ENCODE measurements around the gene C1QTNF6. TPM values are rescaled to one million over a fixed set of nuclear protein-coding genes. Genes with fewer than 3 reads are reported as not detected.

The C1QTNF6 gene
- total RNA-seq, 1 donor from 2014 or later, result 6.0 TPM

DNA sequence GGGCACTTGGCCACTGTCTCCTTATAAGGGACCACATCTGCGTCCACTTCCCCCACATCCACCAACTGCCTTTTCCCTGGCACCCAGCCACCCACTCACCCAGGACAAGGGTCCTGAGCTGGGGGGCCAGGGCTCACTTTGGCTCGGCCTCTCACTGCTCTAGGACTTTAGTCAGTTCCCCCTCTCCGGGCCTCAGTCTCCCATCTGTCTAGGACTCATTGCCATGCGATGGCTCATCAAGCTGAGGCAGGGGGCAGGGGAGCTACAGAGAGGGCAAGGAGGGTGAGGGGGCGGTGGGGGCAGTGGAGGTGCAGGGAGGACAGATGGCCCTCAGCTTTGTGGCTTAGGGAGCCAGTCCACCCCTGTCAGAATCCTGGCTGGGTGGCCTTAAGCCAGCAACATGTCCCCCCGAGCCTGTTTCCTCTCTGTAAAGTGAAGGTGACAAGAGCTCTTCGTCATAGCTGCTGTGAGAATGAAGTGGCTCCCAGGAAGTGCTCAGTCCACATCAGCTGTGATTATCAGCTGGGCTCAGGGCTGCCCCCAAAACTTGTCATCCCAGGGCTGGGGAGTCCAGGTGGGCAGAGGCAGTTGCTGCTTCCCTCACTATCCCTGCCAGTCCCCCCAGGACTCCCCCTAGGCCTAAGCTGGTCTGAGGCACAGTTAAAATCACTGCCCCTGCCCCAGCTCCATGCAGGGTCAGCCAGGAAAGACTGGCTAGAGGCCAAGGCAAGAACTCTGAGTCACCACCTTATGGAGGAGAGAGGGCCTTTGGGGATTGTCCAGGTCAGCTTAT, 41.2 kb upstream of the C1QTNF6 start:
- peak; percentile 81 for DNase-seq (ENCODE audit: low read depth)

DNA sequence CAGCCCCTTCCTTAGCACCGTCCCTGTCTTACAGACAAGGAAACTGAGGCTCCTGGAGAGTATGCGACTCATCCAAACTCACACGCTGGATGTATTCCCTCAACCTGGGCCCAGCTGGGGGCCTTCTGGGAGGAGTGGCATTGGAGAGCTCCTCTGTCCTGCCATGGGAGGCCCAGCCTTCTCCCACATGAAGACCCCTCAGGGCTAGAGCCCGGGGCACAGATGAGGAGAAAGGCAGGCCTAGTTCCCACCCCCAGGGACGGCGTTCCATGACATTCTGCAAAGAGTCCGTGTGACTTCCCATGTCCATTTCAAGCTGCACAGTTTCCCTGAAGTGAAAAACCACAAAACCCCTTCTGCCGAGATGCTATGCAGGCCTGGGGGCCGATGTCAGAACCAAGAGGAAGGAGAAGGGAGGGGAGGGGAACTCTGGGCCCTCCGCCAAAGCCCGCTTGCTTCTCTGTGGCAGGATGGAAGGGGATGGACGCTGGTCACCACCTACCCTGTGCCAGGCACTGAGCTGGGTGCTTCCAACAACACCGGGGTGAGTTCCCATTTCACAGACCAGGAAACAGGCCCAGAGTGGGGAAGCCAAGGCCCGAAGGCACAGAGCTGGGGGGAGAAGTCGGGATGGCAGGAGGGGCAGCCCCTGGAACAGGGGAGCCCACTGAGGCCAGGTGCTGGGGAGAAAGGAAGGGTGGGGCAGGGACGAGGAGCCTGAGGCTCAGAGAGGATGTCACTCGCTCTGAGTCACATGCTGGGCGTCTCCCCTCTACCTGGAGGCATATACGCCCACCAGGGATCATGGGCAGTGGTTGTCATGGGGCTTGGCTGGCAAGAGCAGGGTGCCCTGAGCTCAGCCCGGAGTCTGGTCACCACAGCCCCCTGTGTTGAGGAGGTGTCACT, 40.3 kb upstream of the C1QTNF6 start:
- peak overlapping the region; percentile 55 for H3K27ac ChIP-seq (ENCODE audit: low read depth, low read length)
- Mint-ChIP-seq H3K36me3 (ENCODE audit: low read depth, unreplicated experiment) (no peaks in the 10 kb centered on the region), H3K4me1 (ENCODE audit: low read depth, unreplicated experiment) (peaks cover 22% of the 10 kb centered on the region), H3K4me3 (ENCODE audit: unreplicated experiment) (peak overlapping the region; percentile 14), H3K27me3 (ENCODE audit: low read depth, unreplicated experiment) (peaks cover 42% of the 10 kb centered on the region), H3K9me3 (ENCODE audit: unreplicated experiment) (no peaks in the 10 kb centered on the region), H3K27ac (ENCODE audit: unreplicated experiment) (peak overlapping the region; percentile 62)
- H3K9me3 ChIP-seq (ENCODE audit: insufficient read depth, low read depth, low read length), result no peaks in the 10 kb centered on the region
- TF ChIP-seq CTCF (IDR thresholded peaks at IDR 0.05; ENCODE audit: insufficient read depth, low read depth, low read length) (no peak), EZH2 (IDR thresholded peaks at IDR 0.05; ENCODE audit: insufficient read depth, low read length) (no peak)
- H3K4me1 ChIP-seq (ENCODE audit: insufficient read depth, low read length), result peaks cover 33% of the 10 kb centered on the region
- H3K36me3 ChIP-seq (ENCODE audit: insufficient read depth, low read length), result no peaks in the 10 kb centered on the region
- peak overlapping the region; percentile 39 for H2AFZ ChIP-seq (ENCODE audit: low read depth, low read length)
- H3K79me2 ChIP-seq (ENCODE audit: insufficient read depth, low read length), result no peaks in the 10 kb centered on the region
- H3K27me3 ChIP-seq (ENCODE audit: insufficient read depth, low read length), result no peaks in the 10 kb centered on the region
- DNase-seq (ENCODE audit: low read depth) (peak; percentile 60), FAIRE-seq (no peak)
- no peak overlapping the region for H3K4me3 ChIP-seq (ENCODE audit: insufficient read depth, low read depth, low read length)
- peak overlapping the region; percentile 61 for H3K9ac ChIP-seq (ENCODE audit: low read length)
- H3K4me2 ChIP-seq (ENCODE audit: low read length), result peak overlapping the region; percentile 72
- H4K20me1 ChIP-seq (ENCODE audit: insufficient read depth, low read length), result no peaks in the 10 kb centered on the region

More for the DNA sequence above, 41.2 kb upstream of the C1QTNF6 start:
- no peaks in the 10 kb centered on the region for H4K20me1 ChIP-seq (ENCODE audit: insufficient read depth, low read length)
- no peaks in the 10 kb centered on the region for H3K36me3 ChIP-seq (ENCODE audit: insufficient read depth, low read length)
- no peak overlapping the region for H3K4me3 ChIP-seq (ENCODE audit: insufficient read depth, low read depth, low read length)
- peak overlapping the region; percentile 55 for H3K27ac ChIP-seq (ENCODE audit: low read depth, low read length)
- H3K27me3 Mint-ChIP-seq (ENCODE audit: low read depth, unreplicated experiment), result peaks cover 37% of the 10 kb centered on the region
- TF ChIP-seq CTCF (IDR thresholded peaks at IDR 0.05; ENCODE audit: insufficient read depth, low read depth, low read length) (no peak), EZH2 (IDR thresholded peaks at IDR 0.05; ENCODE audit: insufficient read depth, low read length) (no peak)
- no peaks in the 10 kb centered on the region for H3K79me2 ChIP-seq (ENCODE audit: insufficient read depth, low read length)
- FAIRE-seq, result no peak
- H3K9me3 Mint-ChIP-seq (ENCODE audit: unreplicated experiment), result no peaks in the 10 kb centered on the region
- H3K4me3 Mint-ChIP-seq (ENCODE audit: unreplicated experiment), result no peak overlapping the region
- H3K9ac ChIP-seq (ENCODE audit: low read length), result peak overlapping the region; percentile 61
- no peaks in the 10 kb centered on the region for H3K9me3 ChIP-seq (ENCODE audit: insufficient read depth, low read depth, low read length)
- peaks cover 22% of the 10 kb centered on the region for H3K4me1 Mint-ChIP-seq (ENCODE audit: low read depth, unreplicated experiment)
- peak overlapping the region; percentile 72 for H3K4me2 ChIP-seq (ENCODE audit: low read length)
- H3K27me3 ChIP-seq (ENCODE audit: insufficient read depth, low read length), result peaks cover under 1% of the 10 kb centered on the region
- no peak overlapping the region for H2AFZ ChIP-seq (ENCODE audit: low read depth, low read length)
- H3K27ac Mint-ChIP-seq (ENCODE audit: unreplicated experiment), result peak overlapping the region; percentile 80
- H3K36me3 Mint-ChIP-seq (ENCODE audit: low read depth, unreplicated experiment), result no peaks in the 10 kb centered on the region
- peaks cover 33% of the 10 kb centered on the region for H3K4me1 ChIP-seq (ENCODE audit: insufficient read depth, low read length)

Data from astrocyte (in vitro differentiated cells and primary cell).